D721Med (cell line): ENCODE results near the gene LYRM4.

Experiments
- DNase-seq: peaks from one replicate; pipeline ENCODE4 v3.0.0; 2011; ENCODE audit warnings: low spot score; ENCODE audit not compliant: insufficient read length
- FAIRE-seq: peaks from 2 replicates; lab custom pipeline; 2011; peaks lifted over from hg19 to GRCh38; lab: Jason Lieb, UNC
- TF ChIP-seq, protein P1 (sequence below): IDR thresholded peaks from 2 replicates; pipeline ENCODE4 v1.5.1; 2012; ENCODE audit warnings: mild to moderate bottlenecking, control low read depth; ENCODE audit not compliant: insufficient read depth; ENCODE audit errors: missing control alignments

Gene LYRM4

DNA sequence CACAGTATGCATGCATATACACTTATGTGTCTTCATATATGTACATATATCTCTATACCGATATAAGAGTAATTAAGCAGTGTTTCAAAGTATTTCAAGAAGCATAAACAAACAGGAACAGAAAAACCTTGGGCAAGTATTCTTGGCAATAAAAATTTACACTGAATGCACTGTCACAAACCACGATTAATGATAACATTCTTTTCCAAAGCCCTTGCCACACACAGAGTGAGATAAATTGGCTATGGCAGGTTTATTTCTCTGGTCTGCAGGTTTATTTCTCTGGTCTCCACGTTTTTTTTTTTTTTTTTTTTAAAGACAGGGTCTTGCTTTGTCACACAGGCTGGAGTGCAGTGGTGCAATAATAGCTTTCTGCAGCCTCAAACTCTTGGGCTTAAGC is 102.6 kb downstream of the LYRM4 start:
- TF ChIP-seq, protein P1, sequence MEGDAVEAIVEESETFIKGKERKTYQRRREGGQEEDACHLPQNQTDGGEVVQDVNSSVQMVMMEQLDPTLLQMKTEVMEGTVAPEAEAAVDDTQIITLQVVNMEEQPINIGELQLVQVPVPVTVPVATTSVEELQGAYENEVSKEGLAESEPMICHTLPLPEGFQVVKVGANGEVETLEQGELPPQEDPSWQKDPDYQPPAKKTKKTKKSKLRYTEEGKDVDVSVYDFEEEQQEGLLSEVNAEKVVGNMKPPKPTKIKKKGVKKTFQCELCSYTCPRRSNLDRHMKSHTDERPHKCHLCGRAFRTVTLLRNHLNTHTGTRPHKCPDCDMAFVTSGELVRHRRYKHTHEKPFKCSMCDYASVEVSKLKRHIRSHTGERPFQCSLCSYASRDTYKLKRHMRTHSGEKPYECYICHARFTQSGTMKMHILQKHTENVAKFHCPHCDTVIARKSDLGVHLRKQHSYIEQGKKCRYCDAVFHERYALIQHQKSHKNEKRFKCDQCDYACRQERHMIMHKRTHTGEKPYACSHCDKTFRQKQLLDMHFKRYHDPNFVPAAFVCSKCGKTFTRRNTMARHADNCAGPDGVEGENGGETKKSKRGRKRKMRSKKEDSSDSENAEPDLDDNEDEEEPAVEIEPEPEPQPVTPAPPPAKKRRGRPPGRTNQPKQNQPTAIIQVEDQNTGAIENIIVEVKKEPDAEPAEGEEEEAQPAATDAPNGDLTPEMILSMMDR: no peak

DNA sequence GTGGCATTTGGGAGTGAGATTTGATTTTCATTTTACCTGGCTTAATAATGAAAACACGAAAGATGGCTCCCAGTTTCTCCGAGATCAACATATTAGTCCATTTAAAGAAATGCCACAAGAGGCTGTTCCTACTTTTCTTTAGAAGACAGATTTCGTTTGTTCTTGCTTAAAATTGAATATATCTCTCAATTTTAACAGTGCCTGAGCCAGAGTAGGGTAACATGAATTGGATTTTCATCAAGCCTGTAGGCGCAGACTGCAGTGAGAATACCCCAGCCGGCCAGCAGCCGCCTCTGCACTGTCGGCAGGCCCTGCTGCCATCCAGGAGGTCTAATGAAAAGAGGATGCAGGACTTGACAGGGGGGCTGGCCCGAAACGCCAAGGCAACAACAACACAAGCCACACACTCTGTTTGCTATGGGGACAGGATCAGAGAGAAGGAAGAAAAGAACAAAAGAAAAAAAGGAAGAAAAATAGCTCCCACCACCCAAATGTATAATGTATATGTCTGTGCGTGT is 103.1 kb downstream of the LYRM4 start:
- DNase-seq (no peak), FAIRE-seq (no peak)
- TF ChIP-seq, protein P1: no peak

More for the DNA sequence above, 102.6 kb downstream of the LYRM4 start:
- FAIRE-seq (no peak), DNase-seq (no peak)

GRCh38 chr6:5156627-5157026 is 104.1 kb downstream of the LYRM4 start:
- no peak for DNase-seq
- FAIRE-seq: no peak

GRCh38 chr6:5155906-5156305 is 104.8 kb downstream of the LYRM4 start:
- no peak for DNase-seq
- no peak for FAIRE-seq
- TF ChIP-seq, protein P1: no peak

More at GRCh38 chr6:5156627-5157026, 104.1 kb downstream of the LYRM4 start:
- TF ChIP-seq, protein P1: no peak

DNA sequence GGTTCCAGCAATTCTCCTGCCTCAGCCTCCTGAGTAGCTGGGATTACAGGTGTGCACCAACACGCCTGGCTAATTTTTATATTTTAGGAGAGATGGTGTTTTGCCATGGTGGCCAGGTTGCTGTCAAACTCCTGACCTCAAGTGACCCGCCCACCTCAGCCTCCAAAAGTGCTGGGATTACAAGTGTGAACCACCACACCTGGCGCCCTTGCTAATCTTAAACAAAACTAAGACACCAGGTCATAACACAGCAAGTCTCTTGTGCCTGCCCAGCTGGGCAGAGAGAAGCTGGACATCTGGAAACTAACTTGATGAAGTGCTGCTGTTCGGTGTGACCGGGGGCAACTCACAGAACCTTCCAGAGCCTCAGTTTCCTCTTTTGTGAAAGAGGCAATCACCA is 107.6 kb downstream of the LYRM4 start:
- no peak for FAIRE-seq
- no peak for DNase-seq
- TF ChIP-seq, protein P1: no peak

DNA sequence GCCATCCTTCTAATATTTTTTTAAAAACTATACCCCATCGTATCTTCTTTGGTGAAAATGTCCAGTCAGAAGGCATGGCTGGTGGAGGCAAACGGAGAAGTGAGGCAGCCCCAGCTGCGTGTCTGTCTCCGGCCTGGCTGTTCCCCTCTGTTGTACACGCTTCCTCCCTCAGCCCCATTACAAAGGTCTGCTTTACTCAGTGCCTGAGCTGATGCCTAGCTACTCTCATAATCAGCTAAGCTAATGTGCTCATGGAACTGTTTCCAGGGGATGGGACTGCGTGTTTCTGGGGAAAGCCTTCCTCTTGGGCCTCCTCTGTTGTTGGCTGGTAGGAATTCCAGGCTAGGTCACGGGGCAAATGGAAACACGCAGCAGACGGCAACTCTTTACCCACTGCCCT is 108.3 kb downstream of the LYRM4 start:
- no peak for DNase-seq
- FAIRE-seq: no peak

GRCh38 chr6:5151955-5152401 is 108.8 kb downstream of the LYRM4 start:
- TF ChIP-seq, protein P1: no peak
- DNase-seq (no peak), FAIRE-seq (no peak)

More for the DNA sequence above, 108.3 kb downstream of the LYRM4 start:
- TF ChIP-seq, protein P1: no peak
